Measurements from ENCODE around the gene PRXL2B.
A peak's percentile ranks its signal among the peaks of the same experiment; 100 is the strongest.

- TF ChIP-seq POLR2A (IDR thresholded peaks at IDR 0.05), result peak in 1 of 4 donors; percentile 76
- TF ChIP-seq, protein P1, sequence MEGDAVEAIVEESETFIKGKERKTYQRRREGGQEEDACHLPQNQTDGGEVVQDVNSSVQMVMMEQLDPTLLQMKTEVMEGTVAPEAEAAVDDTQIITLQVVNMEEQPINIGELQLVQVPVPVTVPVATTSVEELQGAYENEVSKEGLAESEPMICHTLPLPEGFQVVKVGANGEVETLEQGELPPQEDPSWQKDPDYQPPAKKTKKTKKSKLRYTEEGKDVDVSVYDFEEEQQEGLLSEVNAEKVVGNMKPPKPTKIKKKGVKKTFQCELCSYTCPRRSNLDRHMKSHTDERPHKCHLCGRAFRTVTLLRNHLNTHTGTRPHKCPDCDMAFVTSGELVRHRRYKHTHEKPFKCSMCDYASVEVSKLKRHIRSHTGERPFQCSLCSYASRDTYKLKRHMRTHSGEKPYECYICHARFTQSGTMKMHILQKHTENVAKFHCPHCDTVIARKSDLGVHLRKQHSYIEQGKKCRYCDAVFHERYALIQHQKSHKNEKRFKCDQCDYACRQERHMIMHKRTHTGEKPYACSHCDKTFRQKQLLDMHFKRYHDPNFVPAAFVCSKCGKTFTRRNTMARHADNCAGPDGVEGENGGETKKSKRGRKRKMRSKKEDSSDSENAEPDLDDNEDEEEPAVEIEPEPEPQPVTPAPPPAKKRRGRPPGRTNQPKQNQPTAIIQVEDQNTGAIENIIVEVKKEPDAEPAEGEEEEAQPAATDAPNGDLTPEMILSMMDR (IDR thresholded peaks at IDR 0.05), result no peak
These were observed 40.6 kb upstream of the PRXL2B start for GRCh38 chr1:2545754-2546514.
